Testis (tissue), 2 donors: Measurements from ENCODE around the gene PSMD13.

Experiments
- POLR2A ChIP-seq: fragments of 450-650 bp; IDR thresholded peaks from one replicate; pipeline ENCODE4 v1.6.1; 2017; ENCODE audit warnings: antibody characterized with exemption, mild to moderate bottlenecking, moderate library complexity
- TF ChIP-seq, protein P1 (sequence below), 3 experiments: fragments of 450-650 bp in 2 of 3; fragments of 200-600 bp in 1 of 3; sonication (generic) in 1 of 3; IDR thresholded peaks; one replicate each; pipeline ENCODE4 v1.5.1; 2016 to 2019; ENCODE audit warnings: antibody characterized with exemption in 3 of 3, mild to moderate bottlenecking in 2 of 3, moderate library complexity in 1 of 3

DNA sequence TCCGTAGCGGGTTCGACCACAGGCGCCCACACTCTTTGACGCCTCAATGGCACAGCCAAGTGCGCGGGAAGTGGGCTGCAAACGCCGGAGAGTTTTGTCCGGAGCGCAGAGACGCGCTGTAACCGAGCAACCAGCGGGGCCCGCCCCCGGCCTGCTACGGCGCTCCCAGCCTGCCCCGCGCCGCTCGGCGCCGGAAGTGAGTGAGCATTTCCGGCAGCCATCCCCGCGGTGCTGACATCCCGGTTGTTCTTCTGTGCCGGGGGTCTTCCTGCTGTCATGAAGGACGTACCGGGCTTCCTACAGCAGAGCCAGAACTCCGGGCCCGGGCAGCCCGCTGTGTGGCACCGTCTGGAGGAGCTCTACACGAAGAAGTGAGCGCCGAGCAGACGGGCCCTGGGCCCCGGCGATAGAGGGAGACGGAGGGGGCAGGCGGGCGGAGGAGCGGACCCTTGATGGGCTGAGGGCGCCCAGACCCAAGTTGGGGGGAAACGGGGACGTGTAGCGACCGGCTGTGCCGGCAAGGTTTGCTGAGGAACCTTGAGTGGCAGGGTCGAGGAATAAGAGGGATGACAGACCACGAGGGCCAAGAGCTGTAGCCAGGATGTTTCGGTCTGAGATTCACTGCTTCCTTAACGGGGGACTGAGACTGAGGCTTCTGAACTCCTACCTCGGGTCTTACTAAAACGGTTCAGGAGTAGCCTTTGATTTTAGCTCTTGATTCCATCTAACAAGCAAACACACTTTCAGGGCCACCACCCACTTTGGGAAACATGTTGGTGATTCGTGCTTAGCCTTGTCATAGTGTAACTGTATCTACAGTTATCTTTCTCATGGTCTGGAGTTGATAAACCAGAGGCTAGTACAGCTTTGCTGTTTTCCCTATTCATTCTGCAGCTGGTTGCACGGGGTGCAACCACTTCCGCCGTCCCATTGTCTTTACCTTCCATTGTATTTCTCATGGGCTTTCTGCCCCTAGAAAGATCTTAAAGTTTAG lies at the start of gene PSMD13:
- TF ChIP-seq, protein P1, sequence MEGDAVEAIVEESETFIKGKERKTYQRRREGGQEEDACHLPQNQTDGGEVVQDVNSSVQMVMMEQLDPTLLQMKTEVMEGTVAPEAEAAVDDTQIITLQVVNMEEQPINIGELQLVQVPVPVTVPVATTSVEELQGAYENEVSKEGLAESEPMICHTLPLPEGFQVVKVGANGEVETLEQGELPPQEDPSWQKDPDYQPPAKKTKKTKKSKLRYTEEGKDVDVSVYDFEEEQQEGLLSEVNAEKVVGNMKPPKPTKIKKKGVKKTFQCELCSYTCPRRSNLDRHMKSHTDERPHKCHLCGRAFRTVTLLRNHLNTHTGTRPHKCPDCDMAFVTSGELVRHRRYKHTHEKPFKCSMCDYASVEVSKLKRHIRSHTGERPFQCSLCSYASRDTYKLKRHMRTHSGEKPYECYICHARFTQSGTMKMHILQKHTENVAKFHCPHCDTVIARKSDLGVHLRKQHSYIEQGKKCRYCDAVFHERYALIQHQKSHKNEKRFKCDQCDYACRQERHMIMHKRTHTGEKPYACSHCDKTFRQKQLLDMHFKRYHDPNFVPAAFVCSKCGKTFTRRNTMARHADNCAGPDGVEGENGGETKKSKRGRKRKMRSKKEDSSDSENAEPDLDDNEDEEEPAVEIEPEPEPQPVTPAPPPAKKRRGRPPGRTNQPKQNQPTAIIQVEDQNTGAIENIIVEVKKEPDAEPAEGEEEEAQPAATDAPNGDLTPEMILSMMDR (IDR thresholded peaks at IDR 0.05) = no peak
- no peak for TF ChIP-seq POLR2A
